Ascending aorta (tissue), 2 donors: ENCODE data around the gene BEST3. TPM values are rescaled to one million over a fixed set of nuclear protein-coding genes. Genes with fewer than 3 reads are reported as not detected.

ENCODE experiments used
- DNase-seq, 2 donors: peaks; one replicate each; pipeline ENCODE4 v3.0.0-alpha.2; 2019; ENCODE audit warnings: low spot score in 2 of 2
- H3K27ac ChIP-seq, 2 donors: fragments of 200-600 bp; sonication (generic); one replicate each; pipeline ENCODE4 v1.5.1; 2016 to 2017; ENCODE audit warnings: mild to moderate bottlenecking in 1 of 2
- H3K27me3 ChIP-seq: fragments of 200-600 bp; sonication (generic); one replicate; pipeline ENCODE4 v1.5.1; 2017
- H3K36me3 ChIP-seq, 2 donors: fragments of 200-600 bp; sonication (generic); one replicate each; pipeline ENCODE4 v1.5.1; 2016
- H3K4me1 ChIP-seq, 2 donors: fragments of 200-600 bp; sonication (generic); one replicate each; pipeline ENCODE4 v1.5.1; 2016 to 2017; ENCODE audit warnings: mild to moderate bottlenecking in 1 of 2
- H3K4me3 ChIP-seq, 2 donors: fragments of 200-600 bp; sonication (generic); one replicate each; pipeline ENCODE4 v1.5.1; 2016 to 2017; ENCODE audit warnings: mild to moderate bottlenecking in 1 of 2
- H3K9me3 ChIP-seq, 2 donors: fragments of 200-600 bp; sonication (generic); one replicate each; pipeline ENCODE4 v1.5.1; 2016
- CTCF ChIP-seq, 3 experiments: fragments of 200-600 bp in 2 of 3; fragments of 450-650 bp in 1 of 3; sonication (generic) in 2 of 3; IDR thresholded peaks; one replicate each; pipeline ENCODE4 v1.5.1; 2016 to 2019; ENCODE audit warnings: antibody characterized with exemption in 3 of 3, mild to moderate bottlenecking in 1 of 3, moderate library complexity in 1 of 3
- intact Hi-C: fragments of 100-400 bp; cut with DNase I; formaldehyde crosslinking; loops from one replicate; pipeline ENCODE4 v1.15.1; 2023
- total RNA-seq: library from RNA; depleted of rRNA; stranded (reverse); fragments of >200 nt; gene quantifications from one replicate; pipeline ENCODE4 v1.1.0, GENCODE V29; 2016

The BEST3 gene
- total RNA-seq, 1 donor from 2014 or later = not detected

GRCh38 chr12:69648476-69648875, 50.6 kb downstream of the BEST3 start:
- no peak for TF ChIP-seq CTCF (IDR thresholded peaks at IDR 0.05)
- H3K4me1 ChIP-seq = no peaks in the 10 kb centered on the region
- DNase-seq = no peak
- H3K4me3 ChIP-seq = no peak overlapping the region
- no peaks in the 10 kb centered on the region for H3K9me3 ChIP-seq
- intact Hi-C loops = no loop called here
- no peaks in the 10 kb centered on the region for H3K27me3 ChIP-seq
- H3K27ac ChIP-seq = no peak overlapping the region
- H3K36me3 ChIP-seq = no peaks in the 10 kb centered on the region

DNA sequence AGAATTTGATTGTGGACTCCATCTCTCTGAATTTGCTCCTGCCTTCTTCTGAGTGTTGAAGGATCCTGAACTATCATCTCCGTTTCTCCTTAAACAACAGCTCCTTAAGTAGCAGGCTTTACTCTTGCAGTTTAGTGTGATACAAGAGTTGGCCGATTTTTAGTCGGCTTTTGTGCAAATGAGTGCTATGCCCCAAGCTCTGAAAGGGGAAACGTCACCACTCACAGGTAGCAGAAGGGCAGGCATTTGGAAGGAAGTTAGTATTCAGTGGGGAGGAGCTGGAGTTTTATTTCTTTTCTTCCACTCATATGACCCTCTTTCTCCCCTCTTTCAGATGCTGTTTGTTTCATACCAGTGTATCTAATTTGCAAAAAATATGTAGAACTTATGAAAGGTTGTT, 51.9 kb downstream of the BEST3 start:
- Histone ChIP-seq H3K27me3 (no peaks in the 10 kb centered on the region), H3K4me3 (no peak overlapping the region), H3K4me1 (no peaks in the 10 kb centered on the region), H3K27ac (no peak overlapping the region), H3K36me3 (no peaks in the 10 kb centered on the region), H3K9me3 (no peaks in the 10 kb centered on the region)
- intact Hi-C loops = no loop called here
- no peak for DNase-seq
- TF ChIP-seq CTCF (IDR thresholded peaks at IDR 0.05) = no peak

- no peak for DNase-seq
- Histone ChIP-seq H3K4me1 (no peaks in the 10 kb centered on the region), H3K36me3 (no peaks in the 10 kb centered on the region), H3K9me3 (no peaks in the 10 kb centered on the region), H3K27ac (no peak overlapping the region), H3K27me3 (no peaks in the 10 kb centered on the region), H3K4me3 (no peak overlapping the region)
- intact Hi-C loops = no loop called here
- TF ChIP-seq CTCF (IDR thresholded peaks at IDR 0.05) = no peak
Observed at GRCh38 chr12:69645031-69645430, 54.1 kb downstream of the BEST3 start.

DNA sequence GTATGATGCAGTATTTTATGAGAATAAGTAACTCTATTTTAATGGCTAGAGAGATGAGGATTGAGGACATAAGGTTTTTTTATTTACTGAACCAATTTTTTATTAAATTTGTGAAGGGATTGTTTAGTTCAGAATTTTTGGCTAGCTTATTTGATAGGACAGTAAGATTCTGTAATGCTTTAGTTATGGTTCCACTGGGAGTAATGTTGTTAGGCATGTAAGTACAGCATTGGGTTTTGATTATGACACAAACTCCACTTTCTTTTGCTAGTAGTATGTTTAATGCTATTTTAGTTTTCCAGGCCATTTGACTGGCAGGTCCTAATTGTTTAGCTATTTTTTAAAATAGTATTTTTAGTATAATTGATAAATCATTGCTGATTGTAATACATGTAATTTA, 54.6 kb downstream of the BEST3 start:
- intact Hi-C loops = no loop called here
- DNase-seq = no peak
- no peak for TF ChIP-seq CTCF (IDR thresholded peaks at IDR 0.05)

GRCh38 chr12:69642531-69642930, 56.6 kb downstream of the BEST3 start:
- intact Hi-C loops = no loop called here
- Histone ChIP-seq H3K27ac (no peak overlapping the region), H3K27me3 (no peaks in the 10 kb centered on the region), H3K36me3 (no peaks in the 10 kb centered on the region), H3K4me3 (no peak overlapping the region), H3K4me1 (no peaks in the 10 kb centered on the region), H3K9me3 (no peaks in the 10 kb centered on the region)
- TF ChIP-seq CTCF (IDR thresholded peaks at IDR 0.05) = no peak
- DNase-seq = peak in 1 of 2 donors; percentile 40

More for the DNA sequence above, 54.6 kb downstream of the BEST3 start:
- no peaks in the 10 kb centered on the region for H3K4me1 ChIP-seq
- no peaks in the 10 kb centered on the region for H3K27me3 ChIP-seq
- no peaks in the 10 kb centered on the region for H3K9me3 ChIP-seq
- H3K27ac ChIP-seq = no peak overlapping the region
- no peaks in the 10 kb centered on the region for H3K36me3 ChIP-seq
- H3K4me3 ChIP-seq = no peak overlapping the region

- intact Hi-C loops = no loop called here
- DNase-seq = peak in 1 of 2 donors; percentile 13
- no peaks in the 10 kb centered on the region for H3K4me1 ChIP-seq
- no peaks in the 10 kb centered on the region for H3K27me3 ChIP-seq
- TF ChIP-seq CTCF (IDR thresholded peaks at IDR 0.05) = no peak
- H3K27ac ChIP-seq = no peak overlapping the region
- H3K9me3 ChIP-seq = no peaks in the 10 kb centered on the region
- no peak overlapping the region for H3K4me3 ChIP-seq
- no peaks in the 10 kb centered on the region for H3K36me3 ChIP-seq
Observed at GRCh38 chr12:69641546-69641945, 57.6 kb downstream of the BEST3 start.
